GM12801 (cell line): ENCODE measurements around the gene FTSJ1.

Experiments used
- CTCF ChIP-seq: IDR thresholded peaks from one replicate; pipeline ENCODE4 v1.5.1; 2011; ENCODE audit warnings: control low read depth; ENCODE audit not compliant: insufficient read length; ENCODE audit errors: extremely low read depth

The FTSJ1 gene

GRCh38 chrX:48514126-48514806 is 38.3 kb downstream of the FTSJ1 start:
- no peak for TF ChIP-seq CTCF

GRCh38 chrX:48514868-48515460 is 39.0 kb downstream of the FTSJ1 start:
- no peak for TF ChIP-seq CTCF

GRCh38 chrX:48515842-48516241 is 39.8 kb downstream of the FTSJ1 start:
- TF ChIP-seq CTCF: no peak

- no peak for TF ChIP-seq CTCF
Measured at GRCh38 chrX:48516285-48516684, 40.3 kb downstream of the FTSJ1 start.

GRCh38 chrX:48516987-48517386 is 41.0 kb downstream of the FTSJ1 start:
- no peak for TF ChIP-seq CTCF

GRCh38 chrX:48520455-48520854 is 44.5 kb downstream of the FTSJ1 start:
- TF ChIP-seq CTCF: no peak

GRCh38 chrX:48520976-48521352 is 45.0 kb downstream of the FTSJ1 start:
- TF ChIP-seq CTCF: no peak
